PC-9 (cell line): ENCODE measurements around the gene KANK2.

Source experiments
- CTCF ChIP-seq: fragments of 200-600 bp; sonication (generic); conservative IDR thresholded peaks from 2 replicates; pipeline ENCODE4 v1.6.1; 2017; ENCODE audit warnings: mixed run types, antibody characterized with exemption, mild to moderate bottlenecking, moderate library complexity
- EZH2 ChIP-seq: fragments of 200-600 bp; sonication (generic); IDR thresholded peaks from 2 replicates; pipeline ENCODE4 v1.8.0; 2017; ENCODE audit warnings: antibody characterized with exemption, low read depth

- TF ChIP-seq EZH2 = no peak
- TF ChIP-seq CTCF = no peak
Observed at GRCh38 chr19:11234486-11235075, 37.2 kb upstream of the KANK2 start.
